HG03175 (cell line): ENCODE measurements around the gene RAB27A.
"Not testable (repeated sequence)": the region's sequence is repeated elsewhere in the genome, so short reads cannot be mapped to it uniquely, and the experiment has no call there.

Source experiments
- ATAC-seq: cut with Tn5 transposase; IDR thresholded peaks from one replicate; pipeline ENCODE4 v1.9.1; 2021; ENCODE audit warnings: mild to moderate bottlenecking, moderate library complexity; ENCODE audit not compliant: unreplicated experiment

Gene RAB27A

GRCh38 chr15:55252201-55252600 lies 37.4 kb downstream of the RAB27A start:
- not testable (repeated sequence) for ATAC-seq

GRCh38 chr15:55250941-55251340 lies 38.7 kb downstream of the RAB27A start:
- ATAC-seq = no peak

GRCh38 chr15:55250392-55250791 lies 39.2 kb downstream of the RAB27A start:
- no peak for ATAC-seq

- not testable (repeated sequence) for ATAC-seq
These were observed 39.7 kb downstream of the RAB27A start for GRCh38 chr15:55249885-55250284.

GRCh38 chr15:55248895-55249294 lies 40.7 kb downstream of the RAB27A start:
- no peak for ATAC-seq

- ATAC-seq = no peak
These were observed 41.7 kb downstream of the RAB27A start for GRCh38 chr15:55247766-55248427.

GRCh38 chr15:55247311-55247710 lies 42.3 kb downstream of the RAB27A start:
- ATAC-seq = no peak

- no peak for ATAC-seq
These were observed 43.0 kb downstream of the RAB27A start for GRCh38 chr15:55246567-55246966.

- no peak for ATAC-seq
These were observed 44.6 kb downstream of the RAB27A start for GRCh38 chr15:55245059-55245458.

GRCh38 chr15:55241891-55242290 lies 47.7 kb downstream of the RAB27A start:
- no peak for ATAC-seq

GRCh38 chr15:55241186-55241585 lies 48.4 kb downstream of the RAB27A start:
- no peak for ATAC-seq

- ATAC-seq = no peak
These were observed 49.4 kb downstream of the RAB27A start for GRCh38 chr15:55240125-55240760.

GRCh38 chr15:55239440-55240124 lies 50.0 kb downstream of the RAB27A start:
- ATAC-seq = no peak

GRCh38 chr15:55238877-55239276 lies 50.7 kb downstream of the RAB27A start:
- ATAC-seq = no peak

GRCh38 chr15:55237219-55238130 lies 52.1 kb downstream of the RAB27A start:
- ATAC-seq = no peak

GRCh38 chr15:55235546-55236036 lies 54.0 kb downstream of the RAB27A start:
- ATAC-seq = no peak

GRCh38 chr15:55234800-55235104 lies 54.9 kb downstream of the RAB27A start:
- no peak for ATAC-seq

- ATAC-seq = no peak
These were observed 55.4 kb downstream of the RAB27A start for GRCh38 chr15:55234104-55234799.

GRCh38 chr15:55231455-55231854 lies 58.2 kb downstream of the RAB27A start:
- ATAC-seq = no peak

GRCh38 chr15:55230953-55231352 lies 58.7 kb downstream of the RAB27A start:
- no peak for ATAC-seq
